Measurements from ENCODE around the gene ZCCHC24. TPM values are rescaled to one million over a fixed set of nuclear protein-coding genes. Genes with fewer than 3 reads are reported as not detected.
A peak's percentile ranks its signal among the peaks of the same experiment; 100 is the strongest.

Gene ZCCHC24
- 34.7 TPM for total RNA-seq
- long read RNA-seq, full-length matches to known transcripts: 21 of 82 reads
- long read RNA-seq, partial matches to known transcripts: 3 of 82 reads
- long read RNA-seq, other reads (novel, unspliced or antisense): 58 of 82 reads

DNA sequence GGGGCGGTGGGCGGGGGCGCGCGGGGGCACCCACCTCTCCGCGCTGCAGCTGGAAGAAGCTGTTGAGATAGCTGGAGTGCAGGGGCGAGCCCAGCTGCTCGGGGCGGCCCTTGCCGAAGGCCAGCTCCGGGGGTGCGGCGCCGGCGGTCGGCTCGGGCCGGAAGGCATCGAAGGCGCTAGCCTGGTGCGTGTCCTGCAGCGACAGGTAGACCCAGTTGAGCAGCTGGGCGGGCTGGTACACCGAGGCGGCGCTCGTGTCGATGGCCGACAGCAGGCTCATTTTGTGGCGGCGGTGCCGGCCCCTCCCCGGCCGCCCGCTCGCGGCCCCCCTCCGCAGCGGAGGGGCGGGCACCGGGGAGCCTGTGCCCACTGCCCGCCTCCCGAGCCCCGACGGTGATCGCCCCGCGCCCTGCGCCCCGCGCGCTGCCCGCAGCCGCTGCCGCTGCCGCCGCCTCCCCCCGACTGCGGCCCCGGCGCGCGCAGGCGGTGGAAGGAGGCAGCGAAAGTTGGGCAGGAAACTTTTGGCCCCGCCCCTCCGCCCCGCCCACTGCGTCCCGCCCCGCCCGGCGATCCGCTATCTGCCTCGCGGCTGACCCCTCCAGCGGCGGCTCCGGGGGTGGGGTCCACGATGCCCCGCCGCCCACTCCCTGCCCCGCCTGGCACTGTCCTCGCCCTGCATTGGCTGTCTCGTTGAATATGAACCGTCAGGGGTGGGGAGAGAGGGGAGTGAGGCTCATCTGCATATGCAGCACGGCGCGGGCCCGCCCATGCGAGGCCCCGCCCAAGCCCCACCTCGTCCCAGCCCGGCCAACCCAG lies at the start of gene ZCCHC24:
Gene ZCCHC24, minus strand, starts transcription at position 464 of the 816 bp plus-strand sequence. Its CDS starts 184 bp downstream, at position 280.
- Histone ChIP-seq H3K9me3 (no peaks in the 10 kb centered on the region), H3K4me1 (peaks cover 30% of the 10 kb centered on the region), H3K36me3 (no peaks in the 10 kb centered on the region), H3K27me3 (ENCODE audit: low read depth) (no peaks in the 10 kb centered on the region), H3K4me3 (peak within 1 kb of the TSS; percentile 96), H3K27ac (peak within 1 kb of the TSS; percentile 92)
- intact Hi-C loops (cut with DNase I): no loop called here
- peak; percentile 96 to 97 for ATAC-seq
- peak; percentile 98 for DNase-seq
- TF ChIP-seq, protein P1, sequence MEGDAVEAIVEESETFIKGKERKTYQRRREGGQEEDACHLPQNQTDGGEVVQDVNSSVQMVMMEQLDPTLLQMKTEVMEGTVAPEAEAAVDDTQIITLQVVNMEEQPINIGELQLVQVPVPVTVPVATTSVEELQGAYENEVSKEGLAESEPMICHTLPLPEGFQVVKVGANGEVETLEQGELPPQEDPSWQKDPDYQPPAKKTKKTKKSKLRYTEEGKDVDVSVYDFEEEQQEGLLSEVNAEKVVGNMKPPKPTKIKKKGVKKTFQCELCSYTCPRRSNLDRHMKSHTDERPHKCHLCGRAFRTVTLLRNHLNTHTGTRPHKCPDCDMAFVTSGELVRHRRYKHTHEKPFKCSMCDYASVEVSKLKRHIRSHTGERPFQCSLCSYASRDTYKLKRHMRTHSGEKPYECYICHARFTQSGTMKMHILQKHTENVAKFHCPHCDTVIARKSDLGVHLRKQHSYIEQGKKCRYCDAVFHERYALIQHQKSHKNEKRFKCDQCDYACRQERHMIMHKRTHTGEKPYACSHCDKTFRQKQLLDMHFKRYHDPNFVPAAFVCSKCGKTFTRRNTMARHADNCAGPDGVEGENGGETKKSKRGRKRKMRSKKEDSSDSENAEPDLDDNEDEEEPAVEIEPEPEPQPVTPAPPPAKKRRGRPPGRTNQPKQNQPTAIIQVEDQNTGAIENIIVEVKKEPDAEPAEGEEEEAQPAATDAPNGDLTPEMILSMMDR (IDR thresholded peaks at IDR 0.05): no peak

DNA sequence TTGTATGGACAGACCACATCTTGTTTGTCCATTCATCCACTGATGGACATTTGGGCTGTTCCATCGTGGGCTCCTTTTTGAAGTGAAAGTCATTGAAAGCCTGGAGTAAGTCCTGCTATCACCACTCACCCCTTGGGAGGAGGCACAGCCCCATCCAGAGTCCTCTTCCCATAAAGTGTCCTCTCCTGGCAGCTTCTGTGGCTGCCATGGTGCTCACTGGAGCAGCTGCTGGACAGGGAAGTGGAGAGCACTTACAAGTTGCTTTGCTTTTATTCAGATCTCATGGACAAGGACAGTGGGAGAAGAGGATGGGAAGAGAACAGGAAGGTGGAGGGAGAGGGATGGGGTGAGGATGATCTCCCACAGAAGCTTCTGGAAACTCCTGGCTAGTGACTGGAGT lies 48.4 kb upstream of the ZCCHC24 start:
- TF ChIP-seq, protein P1 (IDR thresholded peaks at IDR 0.05): no peak
- peaks cover 15% of the 10 kb centered on the region for H3K4me1 ChIP-seq
- intact Hi-C loops (cut with DNase I): no loop called here
- H3K4me3 ChIP-seq: no peak overlapping the region
- DNase-seq (no peak), ATAC-seq (no peak)
- H3K36me3 ChIP-seq: no peaks in the 10 kb centered on the region
- no peaks in the 10 kb centered on the region for H3K9me3 ChIP-seq
- H3K27me3 ChIP-seq (ENCODE audit: low read depth): no peaks in the 10 kb centered on the region
- H3K27ac ChIP-seq: no peak overlapping the region

DNA sequence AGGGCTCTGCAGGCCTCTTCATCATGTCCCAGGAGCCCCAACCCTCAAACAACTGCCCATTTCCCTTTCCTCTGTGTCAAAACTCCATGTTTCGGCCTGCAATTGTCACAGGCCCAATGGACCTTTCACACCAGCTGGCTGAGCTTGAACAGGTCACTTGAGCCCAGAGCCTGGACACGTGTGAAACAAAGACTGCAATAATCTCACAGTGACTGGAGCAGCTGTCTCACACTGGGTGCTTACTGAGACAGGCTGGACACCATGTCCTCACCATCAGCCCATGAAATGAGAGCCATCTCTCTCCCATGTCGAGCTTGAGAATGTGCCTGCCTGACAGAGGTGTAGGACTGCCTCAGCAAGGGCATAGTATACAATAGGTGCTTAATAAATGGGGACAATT lies 47.4 kb upstream of the ZCCHC24 start:
- H3K9me3 ChIP-seq: no peaks in the 10 kb centered on the region
- peaks cover 22% of the 10 kb centered on the region for H3K4me1 ChIP-seq
- intact Hi-C loops (cut with DNase I): no loop called here
- no peaks in the 10 kb centered on the region for H3K27me3 ChIP-seq (ENCODE audit: low read depth)
- no peak overlapping the region for H3K27ac ChIP-seq
- H3K4me3 ChIP-seq: no peak overlapping the region
- no peak for ATAC-seq
- no peaks in the 10 kb centered on the region for H3K36me3 ChIP-seq
- TF ChIP-seq, protein P1 (IDR thresholded peaks at IDR 0.05): no peak
- no peak for DNase-seq

DNA sequence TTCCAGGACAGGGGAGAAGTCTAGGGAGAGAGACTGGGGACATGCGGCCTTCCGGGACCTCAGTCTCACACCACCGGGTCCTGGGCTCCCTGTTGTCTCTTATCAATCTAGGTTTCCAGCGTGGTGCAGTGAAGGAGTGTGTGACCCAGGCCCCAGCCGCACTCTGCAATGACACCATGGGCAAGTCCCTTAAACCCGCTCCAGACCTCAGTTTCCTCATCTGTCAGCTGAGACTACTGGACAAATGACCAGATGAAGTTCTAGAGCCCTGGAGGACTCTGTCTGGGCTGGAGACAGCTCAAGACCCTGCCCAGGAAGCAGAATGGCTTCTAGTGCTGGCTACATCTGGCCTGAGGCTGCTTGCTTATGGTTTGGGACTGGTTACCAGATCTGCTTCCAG lies 46.8 kb upstream of the ZCCHC24 start:
- no peak for DNase-seq
- intact Hi-C loops (cut with DNase I): no loop called here
- Histone ChIP-seq H3K9me3 (no peaks in the 10 kb centered on the region), H3K4me1 (peaks cover 23% of the 10 kb centered on the region), H3K4me3 (no peak overlapping the region), H3K27me3 (ENCODE audit: low read depth) (no peaks in the 10 kb centered on the region), H3K36me3 (no peaks in the 10 kb centered on the region), H3K27ac (no peak overlapping the region)
- TF ChIP-seq, protein P1 (IDR thresholded peaks at IDR 0.05): no peak
- ATAC-seq: no peak

DNA sequence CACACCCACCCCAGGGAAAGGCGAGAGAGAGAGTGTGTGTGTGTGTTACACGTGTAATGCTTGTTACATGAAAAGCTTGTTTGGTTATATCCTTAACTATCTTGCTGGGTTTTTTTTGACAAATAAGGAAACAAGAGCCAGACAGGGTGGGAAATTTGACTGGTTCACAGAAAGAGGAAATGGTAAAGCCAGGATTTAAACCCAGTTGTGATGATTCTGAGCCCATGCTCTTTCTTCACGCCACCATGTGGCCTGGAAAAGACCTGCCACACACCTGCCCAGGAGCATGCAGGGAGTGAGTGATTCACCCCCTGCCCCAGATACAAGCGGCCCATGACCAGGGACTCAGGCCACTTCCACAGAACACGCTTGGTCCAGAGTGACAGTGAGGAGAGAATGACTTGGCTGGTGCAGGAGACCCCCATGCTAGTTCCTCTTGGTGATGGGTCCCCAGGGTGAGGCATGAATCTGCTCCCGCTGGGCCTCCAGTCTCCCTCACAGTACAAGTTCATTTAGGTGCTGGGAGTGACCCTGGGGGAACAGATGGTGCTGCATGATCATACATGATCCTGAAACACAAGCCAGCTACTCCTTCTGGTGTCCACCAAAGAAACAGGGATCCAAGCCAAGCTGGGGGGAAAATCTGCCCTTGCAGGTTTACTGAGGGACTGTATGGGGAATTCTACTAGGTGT lies 45.9 kb upstream of the ZCCHC24 start:
- TF ChIP-seq, protein P1 (IDR thresholded peaks at IDR 0.05): no peak
- H3K27me3 ChIP-seq (ENCODE audit: low read depth): no peaks in the 10 kb centered on the region
- no peaks in the 10 kb centered on the region for H3K9me3 ChIP-seq
- ATAC-seq (no peak), DNase-seq (no peak)
- no peak overlapping the region for H3K27ac ChIP-seq
- intact Hi-C loops (cut with DNase I): no loop called here
- H3K36me3 ChIP-seq: no peaks in the 10 kb centered on the region
- H3K4me3 ChIP-seq: no peak overlapping the region
- peaks cover 23% of the 10 kb centered on the region for H3K4me1 ChIP-seq
